ENCODE results near the gene XCR1.

XCR1 gene

GRCh38 chr3:45984331-45985312 is 42.7 kb downstream of the XCR1 start:
- no peak for DNase-seq (ENCODE audit: low read depth in 1 of 2, low spot score in 1 of 2)

- DNase-seq (ENCODE audit: low read depth in 1 of 2, low spot score in 1 of 2): no peak
Measured at GRCh38 chr3:45983770-45984169, 43.5 kb downstream of the XCR1 start.

- no peak for DNase-seq (ENCODE audit: low read depth in 1 of 2, low spot score in 1 of 2)
Measured at GRCh38 chr3:45981346-45982074, 45.8 kb downstream of the XCR1 start.

- no peak for DNase-seq (ENCODE audit: low read depth in 1 of 2, low spot score in 1 of 2)
Measured at GRCh38 chr3:45980819-45981218, 46.5 kb downstream of the XCR1 start.

- no peak for DNase-seq (ENCODE audit: low read depth in 1 of 2, low spot score in 1 of 2)
Measured at GRCh38 chr3:45980229-45980813, 47.0 kb downstream of the XCR1 start.

- no peak for DNase-seq (ENCODE audit: low read depth in 1 of 2, low spot score in 1 of 2)
Measured at GRCh38 chr3:45979378-45979777, 47.9 kb downstream of the XCR1 start.

- DNase-seq (ENCODE audit: low read depth in 1 of 2, low spot score in 1 of 2): no peak
Measured at GRCh38 chr3:45978006-45978761, 49.1 kb downstream of the XCR1 start.

- DNase-seq (ENCODE audit: low read depth in 1 of 2, low spot score in 1 of 2): no peak
Measured at GRCh38 chr3:45976191-45977091, 50.8 kb downstream of the XCR1 start.

- no peak for DNase-seq (ENCODE audit: low read depth in 1 of 2, low spot score in 1 of 2)
Measured at GRCh38 chr3:45975686-45976085, 51.6 kb downstream of the XCR1 start.

- no peak for DNase-seq (ENCODE audit: low read depth in 1 of 2, low spot score in 1 of 2)
Measured at GRCh38 chr3:45974686-45975085, 52.6 kb downstream of the XCR1 start.

GRCh38 chr3:45972534-45973402 is 54.5 kb downstream of the XCR1 start:
- no peak for DNase-seq (ENCODE audit: low read depth in 1 of 2, low spot score in 1 of 2)

- DNase-seq (ENCODE audit: low read depth in 1 of 2, low spot score in 1 of 2): no peak
Measured at GRCh38 chr3:45969953-45970352, 57.3 kb downstream of the XCR1 start.

GRCh38 chr3:45969116-45969515 is 58.2 kb downstream of the XCR1 start:
- DNase-seq (ENCODE audit: low read depth in 1 of 2, low spot score in 1 of 2): no peak

- DNase-seq (ENCODE audit: low read depth in 1 of 2, low spot score in 1 of 2): no peak
Measured at GRCh38 chr3:45968706-45969105, 58.6 kb downstream of the XCR1 start.

- no peak for DNase-seq (ENCODE audit: low read depth in 1 of 2, low spot score in 1 of 2)
Measured at GRCh38 chr3:45968149-45968548, 59.1 kb downstream of the XCR1 start.

- no peak for DNase-seq (ENCODE audit: low read depth in 1 of 2, low spot score in 1 of 2)
Measured at GRCh38 chr3:45967724-45968123, 59.6 kb downstream of the XCR1 start.
